Hepatocyte (in vitro differentiated cells): ENCODE measurements around the gene ZFHX3.

Experiments used
- EZH2 ChIP-seq: fragments of 200-600 bp; sonication (generic); IDR thresholded peaks from 2 replicates; pipeline ENCODE4 v1.6.1; 2016; ENCODE audit warnings: antibody characterized with exemption, mild to moderate bottlenecking, borderline replicate concordance
- EZH2phosphoT487 ChIP-seq: fragments of 200-600 bp; sonication (generic); IDR thresholded peaks from one replicate; pipeline ENCODE4 v1.6.1; 2018; ENCODE audit warnings: antibody characterized with exemption, mild to moderate bottlenecking, low read depth, moderate library complexity; ENCODE audit not compliant: unreplicated experiment, severe bottlenecking
- TF ChIP-seq, protein P1 (sequence below): fragments of 200-600 bp; sonication (generic); IDR thresholded peaks from 2 replicates; pipeline ENCODE4 v1.5.1; 2016; ENCODE audit warnings: antibody characterized with exemption, mild to moderate bottlenecking; ENCODE audit not compliant: poor library complexity

GRCh38 chr16:72794319-72794718, 253.6 kb downstream of the ZFHX3 start:
- TF ChIP-seq EZH2 (no peak), EZH2phosphoT487 (no peak)
- TF ChIP-seq, protein P1, sequence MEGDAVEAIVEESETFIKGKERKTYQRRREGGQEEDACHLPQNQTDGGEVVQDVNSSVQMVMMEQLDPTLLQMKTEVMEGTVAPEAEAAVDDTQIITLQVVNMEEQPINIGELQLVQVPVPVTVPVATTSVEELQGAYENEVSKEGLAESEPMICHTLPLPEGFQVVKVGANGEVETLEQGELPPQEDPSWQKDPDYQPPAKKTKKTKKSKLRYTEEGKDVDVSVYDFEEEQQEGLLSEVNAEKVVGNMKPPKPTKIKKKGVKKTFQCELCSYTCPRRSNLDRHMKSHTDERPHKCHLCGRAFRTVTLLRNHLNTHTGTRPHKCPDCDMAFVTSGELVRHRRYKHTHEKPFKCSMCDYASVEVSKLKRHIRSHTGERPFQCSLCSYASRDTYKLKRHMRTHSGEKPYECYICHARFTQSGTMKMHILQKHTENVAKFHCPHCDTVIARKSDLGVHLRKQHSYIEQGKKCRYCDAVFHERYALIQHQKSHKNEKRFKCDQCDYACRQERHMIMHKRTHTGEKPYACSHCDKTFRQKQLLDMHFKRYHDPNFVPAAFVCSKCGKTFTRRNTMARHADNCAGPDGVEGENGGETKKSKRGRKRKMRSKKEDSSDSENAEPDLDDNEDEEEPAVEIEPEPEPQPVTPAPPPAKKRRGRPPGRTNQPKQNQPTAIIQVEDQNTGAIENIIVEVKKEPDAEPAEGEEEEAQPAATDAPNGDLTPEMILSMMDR: no peak
